AG10803 (cell line): ENCODE measurements around the gene SVOPL.

Experiments
- DNase-seq: peaks from one replicate; pipeline ENCODE4 v3.0.0; 2010; ENCODE audit warnings: low read depth
- H3K4me3 ChIP-seq: 2 replicates; pipeline ENCODE4 v1.5.1; 2011; ENCODE audit warnings: mild to moderate bottlenecking, low read length, control low read depth
- TF ChIP-seq, protein P1 (sequence below): conservative IDR thresholded peaks from 2 replicates; pipeline ENCODE4 v1.5.1; 2011; ENCODE audit warnings: mild to moderate bottlenecking, low read length, control low read depth, inconsistent platforms

Gene SVOPL

DNA sequence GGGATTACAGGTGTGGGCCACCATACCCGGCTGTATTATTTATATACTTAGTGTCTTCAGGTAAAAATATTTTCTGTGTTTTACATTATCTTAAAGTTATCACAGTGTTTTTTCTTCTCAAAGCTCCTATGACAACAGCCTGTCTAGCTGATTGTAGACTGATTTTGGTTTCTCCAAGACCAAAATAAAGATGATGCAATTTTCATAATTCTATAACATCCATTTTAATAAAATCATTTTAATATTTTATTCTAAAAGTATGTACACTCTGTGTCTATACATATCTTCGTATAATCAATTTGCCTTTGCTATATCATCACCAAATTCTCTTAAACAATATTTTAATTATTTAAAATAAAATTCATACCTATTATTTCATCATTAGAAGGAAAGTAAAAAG, 132.5 kb downstream of the SVOPL start:
- H3K4me3 ChIP-seq, result no peak overlapping the region
- TF ChIP-seq, protein P1, sequence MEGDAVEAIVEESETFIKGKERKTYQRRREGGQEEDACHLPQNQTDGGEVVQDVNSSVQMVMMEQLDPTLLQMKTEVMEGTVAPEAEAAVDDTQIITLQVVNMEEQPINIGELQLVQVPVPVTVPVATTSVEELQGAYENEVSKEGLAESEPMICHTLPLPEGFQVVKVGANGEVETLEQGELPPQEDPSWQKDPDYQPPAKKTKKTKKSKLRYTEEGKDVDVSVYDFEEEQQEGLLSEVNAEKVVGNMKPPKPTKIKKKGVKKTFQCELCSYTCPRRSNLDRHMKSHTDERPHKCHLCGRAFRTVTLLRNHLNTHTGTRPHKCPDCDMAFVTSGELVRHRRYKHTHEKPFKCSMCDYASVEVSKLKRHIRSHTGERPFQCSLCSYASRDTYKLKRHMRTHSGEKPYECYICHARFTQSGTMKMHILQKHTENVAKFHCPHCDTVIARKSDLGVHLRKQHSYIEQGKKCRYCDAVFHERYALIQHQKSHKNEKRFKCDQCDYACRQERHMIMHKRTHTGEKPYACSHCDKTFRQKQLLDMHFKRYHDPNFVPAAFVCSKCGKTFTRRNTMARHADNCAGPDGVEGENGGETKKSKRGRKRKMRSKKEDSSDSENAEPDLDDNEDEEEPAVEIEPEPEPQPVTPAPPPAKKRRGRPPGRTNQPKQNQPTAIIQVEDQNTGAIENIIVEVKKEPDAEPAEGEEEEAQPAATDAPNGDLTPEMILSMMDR, result no peak
- no peak for DNase-seq

GRCh38 chr7:138565451-138566114, 135.6 kb downstream of the SVOPL start:
- peak; percentile 67 for DNase-seq
- TF ChIP-seq, protein P1, result no peak
- no peak overlapping the region for H3K4me3 ChIP-seq

- TF ChIP-seq, protein P1, result no peak
- DNase-seq, result no peak
- no peak overlapping the region for H3K4me3 ChIP-seq
Observed at GRCh38 chr7:138565071-138565450, 136.1 kb downstream of the SVOPL start.

DNA sequence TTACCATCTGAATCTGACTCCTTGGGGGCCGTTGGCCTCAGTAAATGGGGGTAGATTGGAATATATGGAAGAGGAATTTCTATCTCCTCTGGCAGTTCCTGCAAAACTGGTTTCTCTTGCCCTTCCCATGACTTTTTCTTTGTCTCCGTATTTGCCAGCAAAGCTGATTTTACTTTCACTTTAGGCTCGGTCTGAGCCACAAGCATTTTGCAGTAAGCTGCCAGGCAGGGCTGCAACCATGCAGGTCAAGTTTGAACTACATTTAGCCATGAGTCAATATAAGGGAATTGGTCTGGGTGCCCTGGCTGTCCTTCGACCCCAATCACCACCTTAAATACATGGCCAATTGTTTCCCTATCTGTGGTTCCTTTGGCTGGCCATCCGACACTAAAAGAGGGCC, 136.8 kb downstream of the SVOPL start:
- no peak overlapping the region for H3K4me3 ChIP-seq
- no peak for DNase-seq
- TF ChIP-seq, protein P1, result no peak

DNA sequence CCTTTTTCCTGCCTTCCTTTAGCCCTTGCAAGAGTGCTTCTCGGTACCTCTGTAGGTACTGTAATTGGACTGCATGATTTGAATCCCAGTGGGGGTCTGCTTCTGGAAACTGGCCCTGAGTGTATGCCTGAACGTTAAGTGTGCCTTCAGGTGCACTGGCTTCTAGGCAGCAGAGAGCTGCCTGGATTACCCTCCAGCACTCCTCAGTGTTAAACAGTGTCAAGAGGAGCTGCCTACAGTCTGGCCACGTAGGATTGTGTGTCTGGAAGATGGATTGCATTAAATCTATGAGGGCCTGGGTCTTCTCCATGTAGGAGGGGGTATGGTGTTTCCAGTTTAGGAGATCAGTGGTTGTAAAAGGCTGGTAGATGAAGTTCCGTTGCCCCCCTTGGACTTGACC, 137.4 kb downstream of the SVOPL start:
- H3K4me3 ChIP-seq, result no peak overlapping the region
- DNase-seq, result no peak

DNA sequence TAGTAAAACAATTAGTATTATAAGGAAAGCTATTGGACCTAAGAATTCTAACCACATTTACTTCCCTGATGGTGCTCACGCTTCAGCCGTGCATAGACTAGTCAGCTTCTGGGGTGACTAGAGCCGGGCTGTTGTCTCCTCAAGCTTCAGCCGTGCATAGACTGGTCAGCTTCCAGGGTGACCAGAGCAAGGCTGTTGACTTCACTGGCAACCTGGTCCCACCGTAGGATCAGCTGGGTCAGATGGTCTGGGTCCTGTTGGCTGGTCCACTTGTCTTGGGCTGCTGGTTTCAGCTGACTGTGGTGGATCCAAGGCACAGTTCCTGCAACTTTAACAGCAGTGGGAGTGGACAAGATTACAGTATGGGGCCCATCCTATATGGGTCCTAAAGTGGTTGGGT, 141.7 kb downstream of the SVOPL start:
- H3K4me3 ChIP-seq, result no peak overlapping the region
- no peak for DNase-seq
- TF ChIP-seq, protein P1, result no peak

More for the DNA sequence above, 137.4 kb downstream of the SVOPL start:
- TF ChIP-seq, protein P1, result no peak

DNA sequence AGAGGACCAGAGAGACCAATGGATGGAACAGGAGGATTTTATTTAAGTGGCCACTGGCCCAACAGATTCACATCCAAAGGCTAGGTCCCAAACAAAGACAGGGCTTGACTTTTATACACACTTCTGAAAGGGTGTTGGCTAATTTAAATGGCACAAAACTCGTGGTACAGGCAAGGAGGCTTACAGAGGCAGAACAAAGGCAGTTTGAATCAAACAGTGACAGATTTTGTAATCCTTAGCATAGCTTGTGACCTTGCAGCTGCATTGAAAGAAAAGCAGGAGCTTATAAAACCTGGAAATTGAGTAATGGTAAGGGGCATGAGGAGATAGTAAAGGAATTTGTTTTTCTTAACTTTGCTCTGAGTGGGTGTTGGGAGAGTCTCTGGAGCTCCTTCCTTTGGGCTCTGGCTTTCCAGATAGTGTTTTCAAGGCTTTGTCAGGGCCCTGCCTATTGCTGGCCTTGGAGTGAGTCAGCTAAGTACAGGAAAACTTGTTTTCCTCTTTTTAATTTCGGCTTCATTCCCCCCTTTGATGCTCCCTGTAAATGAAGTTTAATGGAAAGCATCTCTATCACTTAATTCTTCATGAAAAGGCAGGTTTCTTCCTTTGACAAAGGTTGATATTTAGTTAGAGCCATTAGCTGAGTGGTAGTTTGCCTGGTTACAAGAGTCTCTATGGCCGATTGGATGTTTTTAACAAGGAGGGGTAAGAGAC, 144.2 kb downstream of the SVOPL start:
- TF ChIP-seq, protein P1, result no peak
- H3K4me3 ChIP-seq, result no peak overlapping the region

More for the DNA sequence above, 144.2 kb downstream of the SVOPL start:
- DNase-seq, result no peak
